GM19099 (cell line): ENCODE measurements around the gene HSD17B13.

ENCODE experiments used
- POLR2A ChIP-seq: IDR thresholded peaks from 3 replicates; pipeline ENCODE4 v1.6.1; 2011; ENCODE audit warnings: low read depth; ENCODE audit not compliant: insufficient read length; ENCODE audit errors: extremely low read depth

Gene HSD17B13

DNA sequence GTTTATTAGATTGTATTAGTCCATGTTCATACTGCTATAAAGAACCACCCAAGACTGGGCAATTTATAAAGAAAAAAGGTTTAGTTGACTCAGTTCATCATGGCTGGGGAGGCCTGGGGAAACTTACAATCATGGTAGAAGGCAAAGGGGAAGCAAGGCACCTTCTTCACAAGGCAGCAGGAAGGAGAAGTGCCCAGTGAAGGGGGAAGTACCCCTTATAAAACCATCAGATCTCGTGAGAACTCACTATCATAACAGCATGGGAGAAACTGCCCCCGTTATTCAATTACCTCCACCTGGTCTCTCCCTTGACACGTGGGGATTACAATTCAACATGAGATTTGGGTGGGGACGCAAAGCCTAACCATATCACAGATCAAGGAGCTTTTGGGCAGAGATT lies 8.1 kb upstream of the HSD17B13 start:
- no peak for TF ChIP-seq POLR2A

DNA sequence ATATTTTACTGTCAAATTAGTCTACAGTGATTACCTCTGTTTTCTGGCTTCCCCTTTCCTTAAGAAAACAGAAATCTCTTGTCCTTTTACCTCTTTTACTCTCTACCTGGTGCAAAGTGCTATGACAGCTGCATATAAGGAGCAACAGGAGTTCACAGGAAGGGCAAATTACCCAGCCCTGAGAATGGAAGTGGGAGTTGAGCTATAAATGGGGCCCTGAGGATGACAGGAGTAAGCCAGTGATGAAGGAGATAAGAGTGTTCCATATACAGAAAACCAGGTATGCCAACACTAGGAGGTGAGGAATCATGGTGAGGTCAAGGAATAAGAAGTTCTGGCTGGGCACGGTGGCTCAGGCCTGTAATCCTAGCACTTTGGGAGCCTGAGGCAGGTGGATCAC lies 4.5 kb upstream of the HSD17B13 start:
- no peak for TF ChIP-seq POLR2A

DNA sequence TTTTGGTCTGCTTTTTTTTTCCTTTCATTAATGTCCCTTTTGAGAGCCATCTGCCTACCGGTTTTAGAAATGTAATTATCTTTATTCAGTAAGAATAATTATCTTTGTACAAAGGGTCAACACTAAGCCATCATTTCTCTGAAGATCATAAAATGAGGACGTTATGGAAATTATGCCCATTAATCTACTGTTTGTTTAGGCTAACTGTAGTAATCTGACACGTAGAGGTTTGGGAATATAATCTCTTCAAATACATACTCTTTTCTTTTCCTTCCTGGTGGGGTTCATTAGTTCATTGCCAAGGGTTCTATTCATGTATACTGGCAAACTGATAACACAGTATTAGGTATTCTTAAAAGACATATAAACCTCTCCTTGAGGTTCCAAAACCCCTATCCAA lies 3.8 kb upstream of the HSD17B13 start:
- no peak for TF ChIP-seq POLR2A

DNA sequence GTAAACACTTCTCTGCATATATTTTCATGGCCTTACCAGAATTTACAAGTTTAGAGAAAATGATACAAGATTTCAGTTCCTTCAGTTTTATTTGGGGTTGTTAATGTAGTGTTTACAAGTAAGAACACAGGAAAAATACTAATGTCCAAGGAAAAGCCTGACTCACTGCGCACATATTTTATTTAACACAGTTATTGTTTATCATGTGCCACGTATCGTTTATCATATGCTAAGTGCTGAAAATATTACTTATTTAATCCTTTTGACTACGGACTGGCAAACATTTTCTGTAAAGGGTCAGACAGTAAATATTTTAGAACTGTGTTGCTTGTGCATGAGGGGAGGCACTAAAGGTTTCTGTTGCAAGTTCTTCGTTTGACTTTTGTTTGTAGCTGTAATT lies 794 bp downstream of the HSD17B13 start:
- TF ChIP-seq POLR2A, result no peak

DNA sequence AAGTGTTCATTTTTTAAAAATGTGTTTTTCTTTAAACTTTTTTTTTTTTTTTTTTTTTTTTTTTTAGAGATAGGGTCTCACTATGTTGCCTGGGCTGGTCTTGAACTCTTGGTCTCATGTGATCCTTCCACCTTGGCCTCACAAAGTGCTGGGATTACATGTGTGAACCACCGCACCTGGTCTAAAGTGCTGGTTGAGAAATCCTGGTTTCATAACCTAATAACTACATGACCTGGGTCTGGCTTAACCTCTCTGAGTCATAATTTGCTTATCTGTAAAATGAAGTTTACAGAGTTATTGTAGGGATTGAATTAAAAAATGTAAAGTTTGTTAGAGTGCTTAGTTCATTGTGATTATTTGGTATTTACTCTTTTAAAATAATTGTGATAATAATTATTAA lies 5.2 kb downstream of the HSD17B13 start:
- no peak for TF ChIP-seq POLR2A

DNA sequence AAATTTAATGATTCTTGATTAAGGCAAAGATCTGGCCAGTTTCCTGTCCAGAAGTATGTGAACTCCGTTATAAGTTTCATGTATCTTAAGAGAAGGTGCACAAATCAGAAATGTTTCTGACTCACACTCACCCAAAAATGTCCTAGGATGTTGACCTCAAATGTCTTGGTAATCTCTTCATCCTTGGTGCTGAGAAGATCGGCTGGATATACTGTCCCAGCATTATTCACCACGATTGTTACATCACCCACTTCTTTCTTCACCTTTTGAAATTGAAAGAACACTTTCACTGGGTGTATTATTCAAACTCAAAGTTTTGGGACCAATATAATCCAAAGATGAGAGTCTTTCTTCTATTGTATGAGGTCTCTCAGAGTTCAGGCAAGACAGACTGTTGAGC lies 5.7 kb downstream of the HSD17B13 start:
- TF ChIP-seq POLR2A, result no peak

DNA sequence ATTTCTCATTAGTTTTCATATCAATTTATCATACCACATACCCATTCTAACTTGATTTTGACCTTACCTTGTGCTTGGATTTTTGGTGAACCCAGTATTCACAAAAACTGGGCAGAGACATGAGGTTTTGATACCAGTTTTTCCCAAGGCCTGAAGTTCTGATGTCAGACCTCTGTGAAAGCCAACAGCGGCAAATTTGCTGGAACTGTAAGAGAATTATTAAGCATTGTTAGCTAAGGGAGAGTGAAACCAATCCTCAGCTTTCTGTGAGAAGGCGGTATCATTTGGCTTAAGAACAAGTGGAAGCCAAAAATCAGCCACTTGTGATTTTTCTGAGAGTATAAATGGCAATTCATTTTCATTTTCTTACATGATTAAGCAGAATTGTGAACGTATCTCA lies 8.9 kb downstream of the HSD17B13 start:
- TF ChIP-seq POLR2A, result no peak

DNA sequence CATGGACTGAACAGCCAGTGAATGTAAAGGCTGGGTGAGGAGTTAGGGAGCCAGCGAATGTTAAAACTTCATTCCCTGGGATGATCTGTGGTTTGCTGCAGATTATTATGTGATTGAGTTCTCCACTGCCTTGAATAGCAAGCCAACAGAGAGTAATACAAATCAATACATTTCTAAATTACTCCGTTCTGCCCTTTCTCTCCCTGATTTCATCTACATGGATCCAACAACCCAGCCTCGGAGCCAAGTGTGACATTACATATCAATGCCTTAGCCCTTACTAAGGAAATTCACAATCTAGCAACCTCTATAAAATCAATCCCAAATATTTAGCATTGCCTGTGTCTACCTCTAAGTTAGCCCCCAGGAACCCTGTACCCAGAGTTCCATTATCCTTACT lies 11.0 kb downstream of the HSD17B13 start:
- no peak for TF ChIP-seq POLR2A

DNA sequence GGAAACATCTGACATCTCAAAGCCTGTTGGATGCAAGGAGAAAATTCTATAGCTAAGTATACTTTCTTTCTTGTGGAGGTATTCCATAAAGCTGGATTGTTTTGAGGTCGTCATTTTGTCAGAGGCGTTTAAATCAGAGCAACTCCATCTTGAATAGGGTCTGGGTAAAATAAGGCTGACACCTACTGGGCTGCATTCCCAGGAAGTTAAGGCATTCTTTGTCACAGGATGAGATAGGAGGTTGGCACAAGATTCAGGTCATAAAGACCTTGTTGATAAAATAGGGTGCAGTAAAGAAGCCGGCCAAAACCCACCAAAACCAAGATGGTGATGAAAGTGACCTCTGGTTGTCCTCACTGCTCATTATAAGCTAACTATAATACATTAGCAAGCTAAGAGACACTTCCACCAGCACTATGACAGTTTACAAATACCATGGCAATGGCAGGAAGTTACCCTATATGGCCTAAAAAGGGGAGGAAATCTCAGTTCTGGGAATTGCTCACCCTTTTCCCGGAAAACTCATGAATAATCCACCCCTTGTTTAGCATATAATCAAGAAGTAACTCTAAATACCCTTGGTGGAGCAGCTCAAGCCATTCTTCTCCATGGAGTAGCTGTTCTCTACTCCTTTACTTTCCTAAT lies 11.9 kb downstream of the HSD17B13 start:
- TF ChIP-seq POLR2A, result no peak

DNA sequence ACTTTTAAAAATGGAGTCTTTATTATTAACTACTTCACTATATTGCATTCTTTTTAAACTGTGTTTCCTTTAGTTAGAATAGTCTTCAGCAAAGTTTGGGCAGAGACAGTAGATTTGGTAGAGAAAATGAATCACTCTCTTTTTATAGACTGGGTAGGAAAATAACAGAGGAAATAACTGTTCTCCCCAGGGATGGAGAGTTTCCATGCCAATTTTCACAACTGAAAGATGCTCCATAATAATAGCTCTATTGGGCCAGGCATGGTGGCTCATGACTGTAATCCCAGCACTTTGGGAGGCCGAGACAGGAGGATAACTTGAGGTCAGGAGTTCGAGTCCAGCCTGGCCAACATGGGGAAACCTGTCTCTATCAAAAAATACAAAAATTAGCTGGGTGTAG lies 13.1 kb downstream of the HSD17B13 start:
- no peak for TF ChIP-seq POLR2A

DNA sequence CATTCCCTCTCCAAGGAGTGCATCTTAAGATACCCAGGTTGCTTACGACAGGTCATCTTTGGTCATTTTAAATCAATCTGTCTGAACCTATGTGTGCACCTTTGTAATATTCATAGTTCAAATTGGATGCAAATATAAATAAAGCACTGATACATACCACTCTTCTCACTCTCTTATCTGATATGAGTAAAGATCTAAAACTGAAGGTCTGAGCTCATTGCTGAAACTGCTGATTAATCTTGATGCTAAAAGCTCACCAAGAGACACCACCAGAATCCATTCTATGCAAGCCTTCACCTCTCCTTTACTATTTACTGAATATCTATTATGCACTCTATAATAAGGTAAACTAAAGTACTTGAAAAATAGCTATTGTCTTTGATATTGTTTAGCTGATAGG lies 16.6 kb downstream of the HSD17B13 start:
- no peak for TF ChIP-seq POLR2A

DNA sequence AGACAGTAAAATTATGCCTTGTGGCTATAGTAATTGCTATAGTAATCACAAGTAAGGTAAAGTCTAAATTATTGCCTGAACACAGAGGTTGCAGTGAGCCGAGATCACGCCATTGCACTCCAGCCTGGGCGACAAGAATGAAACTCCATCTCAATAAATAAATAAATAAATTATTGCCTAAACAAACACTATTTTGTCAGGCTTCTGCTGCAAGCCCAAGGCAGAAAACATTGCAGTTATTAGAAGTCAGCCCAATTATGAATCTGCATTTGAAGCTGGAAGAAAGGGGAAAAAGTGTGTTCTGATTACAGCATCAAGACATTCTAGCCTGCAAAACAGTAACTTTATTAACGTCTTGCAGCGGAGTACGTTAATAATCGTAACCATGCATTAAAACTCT lies 17.1 kb downstream of the HSD17B13 start:
- TF ChIP-seq POLR2A, result no peak

DNA sequence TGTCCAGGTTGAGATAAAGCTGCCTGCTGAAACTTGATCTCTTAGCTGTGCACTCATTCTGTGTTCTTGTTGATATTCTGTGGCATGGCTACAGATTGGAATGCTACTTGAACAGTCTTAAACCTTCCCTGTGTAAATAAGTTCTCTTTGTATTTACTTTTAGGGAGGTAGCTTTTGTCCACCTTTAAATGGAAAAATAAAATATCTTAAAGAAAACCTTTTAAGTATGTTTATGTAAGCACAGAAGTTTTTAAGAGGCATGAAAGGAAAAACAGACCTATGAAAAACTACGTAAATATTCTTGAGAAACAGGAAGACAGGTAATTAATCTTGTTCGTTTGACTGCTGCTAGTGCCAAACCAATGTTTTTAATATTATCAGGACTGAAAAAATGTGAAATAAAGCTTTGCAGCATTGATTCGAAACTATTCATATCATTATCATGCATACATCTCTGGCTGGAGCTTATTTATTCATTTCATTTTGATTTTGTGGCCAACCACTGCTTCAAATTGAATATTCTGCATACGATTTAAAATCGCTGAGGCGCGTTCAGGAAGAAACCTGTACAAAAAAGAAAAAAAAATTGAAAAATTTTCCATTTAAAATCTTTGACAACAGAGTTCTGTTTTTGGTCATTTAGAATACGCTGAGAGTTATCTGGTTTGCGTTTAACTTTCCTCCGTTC lies 17.8 kb downstream of the HSD17B13 start:
- no peak for TF ChIP-seq POLR2A

DNA sequence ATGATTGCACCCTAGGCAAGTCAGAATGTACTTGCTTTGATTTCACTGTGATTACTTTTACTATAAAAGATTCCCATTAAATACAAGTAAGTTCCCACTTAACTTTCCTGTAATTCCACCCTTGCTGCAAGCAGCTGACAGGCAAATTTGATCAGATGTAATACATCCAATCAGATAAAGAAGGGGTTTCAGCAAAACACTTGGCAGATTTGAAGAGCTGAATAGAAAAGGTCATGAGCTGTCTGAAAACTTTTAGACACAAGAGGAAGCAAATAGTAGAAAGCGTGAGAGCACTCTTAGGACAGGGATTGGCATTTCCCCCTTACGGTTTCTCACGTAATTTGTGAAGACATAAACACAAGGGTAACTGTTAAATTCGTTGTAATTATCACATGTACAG lies 22.8 kb downstream of the HSD17B13 start:
- no peak for TF ChIP-seq POLR2A

DNA sequence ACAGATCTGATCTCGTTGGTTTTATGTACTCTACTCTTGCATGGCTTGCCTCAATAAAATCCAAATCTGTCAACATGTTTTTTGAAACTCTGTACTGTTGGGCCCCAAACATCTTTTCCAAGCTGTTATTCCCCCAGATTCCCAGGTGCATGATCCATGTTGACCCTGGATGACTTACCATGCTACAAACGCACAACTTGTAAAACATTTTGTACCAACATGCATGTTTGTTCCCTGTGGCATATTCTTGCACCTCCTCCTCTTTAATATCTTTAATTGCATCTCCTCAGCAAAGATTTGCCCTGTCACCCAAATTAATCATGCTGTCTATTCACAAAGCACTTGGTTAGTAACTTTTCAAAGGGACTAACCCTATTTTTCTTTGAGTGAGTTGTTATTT lies 24.3 kb downstream of the HSD17B13 start:
- TF ChIP-seq POLR2A, result no peak

DNA sequence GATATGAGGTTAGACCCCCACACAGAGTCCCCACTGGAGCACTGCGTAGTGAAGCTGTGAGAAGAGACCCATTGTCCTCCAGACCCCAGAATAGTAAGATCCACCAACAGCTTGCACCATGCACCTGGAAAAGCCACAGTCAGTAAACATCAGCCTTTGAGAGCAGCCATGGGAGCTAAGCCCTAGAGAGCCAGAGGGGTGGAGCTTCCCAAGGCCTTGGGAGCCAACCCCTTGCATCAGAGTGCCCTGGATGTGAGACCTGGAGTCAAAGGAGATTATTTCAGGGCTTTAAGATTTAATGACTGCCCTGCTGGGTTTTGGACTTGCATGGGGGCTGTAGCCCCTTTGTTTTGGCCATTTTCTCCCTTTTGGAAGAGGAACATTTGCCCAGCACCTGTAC lies 35.7 kb downstream of the HSD17B13 start:
- no peak for TF ChIP-seq POLR2A

DNA sequence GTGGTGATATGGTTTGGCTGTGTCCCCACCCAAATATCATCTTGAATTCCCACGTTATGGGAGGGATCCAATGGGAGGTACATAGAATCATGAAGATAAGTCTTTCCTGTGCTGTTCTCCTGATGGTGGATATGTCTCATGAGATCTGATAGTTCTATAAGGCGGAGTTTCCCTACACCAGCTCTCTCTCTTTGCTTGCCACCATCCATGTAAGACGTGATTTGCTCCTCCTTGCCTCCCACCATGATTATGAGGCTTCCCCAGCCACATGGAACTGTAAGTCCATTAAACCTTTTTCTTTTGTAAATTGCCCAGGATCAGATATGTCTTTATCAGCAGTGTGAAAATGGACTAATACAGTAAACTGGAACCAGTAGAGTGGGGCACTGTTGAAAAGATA lies 39.5 kb downstream of the HSD17B13 start:
- no peak for TF ChIP-seq POLR2A
